NCI-H748 (cell line): ENCODE measurements around the gene TNNC1.

Experiments used
- DNase-seq: peaks from one replicate; lab custom pipeline; 2025; ENCODE audit not compliant: unreplicated experiment; lab: John Stamatoyannopoulos, UW

Gene TNNC1

DNA sequence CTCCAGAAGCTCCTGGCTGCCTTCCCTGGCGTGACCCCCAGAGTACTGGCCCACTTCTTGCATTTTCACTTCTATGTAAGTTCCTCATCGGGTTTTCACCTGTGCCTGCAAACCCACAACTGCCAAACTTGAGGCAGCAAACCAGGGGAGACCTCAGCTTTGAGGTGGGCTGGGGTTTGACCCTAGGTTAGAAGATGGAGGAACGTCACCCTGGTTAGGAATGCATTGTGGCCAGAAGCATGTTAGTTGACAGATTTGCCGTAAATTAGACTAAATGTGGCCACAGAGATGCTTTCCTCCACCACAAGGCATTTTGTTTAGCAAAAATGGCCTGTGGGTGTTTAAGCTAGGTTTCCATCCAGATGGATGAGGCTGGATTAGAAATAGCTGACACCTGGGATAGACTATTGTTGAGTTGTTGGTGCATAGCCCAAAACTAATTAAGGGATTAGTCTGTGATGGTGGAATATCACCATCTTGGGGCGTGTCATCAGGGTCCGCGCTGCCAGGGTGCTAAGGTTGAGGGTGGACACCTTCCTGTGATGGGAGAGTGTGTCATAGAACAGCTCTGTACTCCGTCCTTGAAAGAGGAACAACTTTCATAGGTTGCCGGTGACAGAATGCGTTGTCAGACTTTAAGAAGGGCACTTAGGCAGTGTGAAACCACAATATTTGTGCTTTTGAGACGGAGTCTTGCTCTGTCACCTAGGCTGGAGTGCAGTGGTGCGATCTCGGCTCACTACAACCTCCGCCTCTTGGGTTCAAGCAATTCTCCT, 5.1 kb upstream of the TNNC1 start:
- no peak for DNase-seq

DNA sequence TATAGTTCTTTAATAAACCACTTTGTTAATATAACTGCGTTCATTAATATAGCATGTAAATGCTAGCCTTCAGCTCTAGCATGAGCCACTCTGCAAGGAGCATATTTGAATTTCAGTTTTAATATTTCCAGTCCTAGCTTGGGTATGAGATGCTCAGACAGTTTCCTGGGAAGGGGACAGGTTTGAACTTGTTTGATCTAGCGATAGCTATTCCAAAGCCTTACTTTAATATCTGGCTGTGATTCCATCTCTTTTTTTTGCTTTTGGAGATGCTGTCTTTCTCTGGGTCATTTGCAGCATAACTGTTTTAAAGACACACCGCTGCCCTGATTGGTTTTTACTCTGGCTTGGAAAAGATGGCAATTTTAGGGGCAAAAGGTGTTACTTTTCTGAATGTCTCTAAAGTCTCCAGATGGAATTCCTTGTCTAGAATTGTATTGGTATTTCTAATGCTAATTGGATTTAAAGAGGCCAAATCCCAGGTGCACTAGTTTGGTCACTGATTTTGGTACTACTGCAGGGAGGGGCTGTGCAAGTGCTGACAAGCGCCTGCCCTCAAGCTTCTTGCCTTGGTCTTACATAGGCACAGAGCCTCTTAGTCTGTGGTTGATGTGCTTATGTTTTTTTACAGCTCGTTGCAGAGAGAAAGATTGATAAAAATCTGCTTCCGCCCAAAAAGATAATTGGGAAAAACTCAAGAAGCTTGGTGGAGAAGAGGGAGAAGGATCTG, 4.4 kb upstream of the TNNC1 start:
- no peak for DNase-seq

- DNase-seq: no peak
Observed at GRCh38 chr3:52456800-52457183, 3.0 kb upstream of the TNNC1 start.

DNA sequence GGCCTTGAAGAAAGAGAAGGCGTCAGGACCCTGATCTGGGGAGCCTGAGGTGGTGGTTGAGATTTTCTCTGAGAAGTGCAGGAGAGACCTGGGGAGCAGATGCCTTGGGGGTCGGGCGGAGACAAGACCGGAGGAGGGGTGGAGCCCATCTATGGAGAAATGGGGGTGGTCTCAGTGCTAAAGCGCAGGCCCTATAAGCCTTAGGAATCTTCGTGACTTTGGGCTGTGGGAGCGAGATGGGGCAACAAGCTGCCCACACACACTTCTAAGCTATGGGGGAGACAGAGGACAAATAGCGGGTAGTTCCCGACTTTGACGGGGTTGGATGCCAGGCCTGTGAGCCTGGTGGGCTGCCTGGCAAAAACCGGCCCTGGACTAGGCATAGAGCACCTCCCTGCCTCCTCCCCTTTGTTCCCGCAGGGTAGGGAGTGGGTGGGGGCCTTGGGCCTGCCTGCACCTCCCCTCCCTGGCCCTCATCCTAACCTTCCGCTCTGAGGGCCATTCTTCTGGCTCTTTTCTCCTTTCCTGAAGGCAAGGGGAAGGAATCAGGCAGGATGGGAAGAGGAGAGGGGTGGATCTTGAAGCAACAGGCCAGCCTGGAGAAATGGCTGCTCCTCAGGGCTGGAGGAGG, 2.4 kb upstream of the TNNC1 start:
- peak; percentile 10 for DNase-seq

DNA sequence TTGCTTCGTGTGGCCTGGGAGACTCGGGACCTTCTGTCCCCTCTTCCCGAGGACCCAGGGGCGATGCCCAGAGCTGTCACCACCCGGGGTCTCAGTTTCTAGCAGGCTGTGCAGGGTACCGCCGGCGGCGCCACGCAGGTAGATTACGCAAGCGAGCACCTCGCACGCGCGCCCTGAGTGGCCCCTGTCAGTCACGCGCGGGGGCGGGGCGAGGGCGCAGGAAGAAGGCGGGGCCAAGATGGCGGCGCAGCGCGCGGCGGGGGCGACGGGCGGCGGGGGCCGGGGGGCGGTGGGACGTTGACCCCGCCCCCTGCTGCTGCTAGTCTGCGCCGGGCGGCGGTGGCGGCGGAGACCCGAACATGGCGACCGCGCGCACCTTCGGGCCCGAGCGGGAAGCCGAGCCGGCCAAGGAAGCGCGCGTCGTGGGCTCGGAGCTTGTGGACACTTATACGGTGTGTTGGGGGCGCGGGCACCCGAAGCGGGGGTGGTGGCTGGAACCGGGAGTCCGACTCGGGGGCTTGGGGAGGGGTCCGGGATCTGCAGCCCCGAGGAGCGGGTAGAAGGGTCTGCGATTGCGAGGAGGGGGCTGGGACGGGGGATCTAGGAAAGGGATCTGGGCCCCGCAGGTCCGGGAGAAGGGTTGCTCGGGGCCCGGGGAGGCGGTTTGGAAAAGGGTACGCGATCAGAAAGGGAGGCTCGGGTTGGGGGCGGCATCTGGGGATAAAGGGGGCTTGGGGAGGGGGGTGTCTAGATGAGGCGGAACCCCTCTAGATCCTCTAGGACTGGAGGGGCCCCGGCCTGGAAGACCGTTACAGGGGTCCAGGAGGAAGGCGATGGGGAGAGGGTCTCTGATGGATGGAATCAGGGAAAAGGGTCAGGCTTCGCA, 1.7 kb upstream of the TNNC1 start, which contains the start of gene NISCH:
Gene NISCH, plus strand, starts transcription at position 322 of the 886 bp plus-strand sequence. Its CDS starts 38 bp downstream, at position 360.
- peak; percentile 82 for DNase-seq

GRCh38 chr3:52454938-52455282, 1.1 kb upstream of the TNNC1 start:
- DNase-seq: no peak

GRCh38 chr3:52454250-52454937, 553 bp upstream of the TNNC1 start:
- DNase-seq: no peak

GRCh38 chr3:52452570-52453221, 1.1 kb downstream of the TNNC1 start:
- no peak for DNase-seq

- no peak for DNase-seq
Observed at GRCh38 chr3:52452126-52452525, 1.7 kb downstream of the TNNC1 start.

DNA sequence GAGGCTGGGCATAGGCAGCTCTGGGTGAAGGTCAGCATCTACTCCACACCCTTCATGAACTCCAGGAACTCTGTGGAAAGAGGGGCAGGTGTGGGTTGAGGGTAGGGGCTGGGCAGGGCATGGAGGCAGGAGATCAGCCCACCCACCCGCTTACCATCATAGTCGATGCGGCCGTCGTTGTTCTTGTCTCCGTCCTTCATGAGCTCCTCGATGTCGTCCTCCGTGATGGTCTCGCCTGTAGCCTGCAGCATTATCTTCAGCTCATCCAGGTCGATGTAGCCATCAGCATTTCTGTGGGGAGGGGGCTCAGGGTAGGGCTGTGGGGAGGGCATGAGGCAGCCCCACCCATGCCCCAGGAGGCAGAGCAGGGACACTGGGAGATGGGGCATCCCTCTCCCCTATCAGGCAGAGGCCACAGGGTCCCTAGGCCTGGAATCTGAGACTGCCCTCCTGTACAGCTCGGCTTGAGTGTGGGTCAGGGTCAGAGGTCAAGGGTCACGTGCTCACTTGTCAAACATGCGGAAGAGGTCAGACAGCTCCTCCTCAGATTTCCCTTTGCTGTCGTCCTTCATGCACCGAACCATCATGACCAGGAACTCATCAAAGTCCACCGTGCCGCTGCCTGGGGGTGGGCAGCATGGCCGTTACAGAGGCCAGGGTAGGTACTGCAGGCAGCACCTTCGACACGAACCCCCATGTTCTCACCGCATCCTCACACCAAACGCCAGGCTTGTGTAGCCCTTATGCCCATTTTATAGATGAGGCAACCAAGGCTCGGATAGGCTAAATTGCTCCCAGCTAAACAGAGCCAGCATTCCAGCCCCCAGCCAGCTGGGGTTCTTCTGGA, 2.4 kb downstream of the TNNC1 start:
- DNase-seq: no peak

- DNase-seq: no peak
Observed at GRCh38 chr3:52450489-52451236, 3.2 kb downstream of the TNNC1 start.

GRCh38 chr3:52447512-52448355, 6.1 kb downstream of the TNNC1 start:
- DNase-seq: no peak

GRCh38 chr3:52446631-52447511, 7.0 kb downstream of the TNNC1 start:
- DNase-seq: peak; percentile 50

GRCh38 chr3:52446042-52446441, 7.8 kb downstream of the TNNC1 start:
- DNase-seq: no peak

DNA sequence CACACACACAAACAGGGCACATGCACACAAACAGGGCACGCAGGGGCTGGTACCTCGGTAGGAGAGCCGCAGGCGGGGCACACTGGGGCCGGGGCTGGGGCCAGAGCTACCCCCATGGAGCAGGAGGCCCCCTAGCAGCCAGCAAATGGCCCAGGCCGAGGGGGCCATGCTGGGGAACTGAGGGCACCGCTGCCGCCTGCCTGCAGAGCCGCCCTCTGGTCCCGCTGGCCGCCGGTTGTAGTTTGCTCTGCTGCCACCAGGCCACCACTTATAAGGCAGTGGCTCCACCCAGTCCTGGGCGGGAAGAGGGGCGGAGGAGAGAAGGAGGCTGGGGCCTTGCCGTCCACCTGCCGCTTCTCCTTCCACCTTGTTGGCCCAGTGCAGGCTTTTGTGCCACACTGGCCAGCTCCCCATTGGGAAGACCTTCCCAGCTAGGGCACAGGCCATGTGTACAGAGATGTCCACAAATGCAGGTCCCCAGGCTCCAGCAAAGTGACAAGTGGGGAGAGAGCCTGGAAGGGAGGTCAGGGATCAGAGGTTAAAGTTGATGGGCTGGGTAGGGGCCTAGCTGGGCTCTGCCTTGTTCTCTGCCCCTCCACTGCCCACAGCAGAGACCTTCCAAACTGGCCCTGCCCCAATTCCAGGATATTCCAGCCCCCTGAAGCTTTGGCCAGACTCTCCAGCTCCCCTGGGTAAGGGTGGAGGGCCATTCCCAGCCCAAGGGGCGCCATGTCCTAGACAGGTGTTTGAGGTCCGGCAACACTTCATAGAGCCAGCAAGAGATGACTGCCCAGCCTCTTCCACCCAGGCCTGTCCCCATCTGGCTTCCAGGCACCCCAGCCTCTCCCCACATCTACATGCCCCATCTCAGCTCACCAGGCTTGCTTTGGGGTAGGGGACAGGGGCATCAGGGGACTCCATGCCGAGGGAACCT, 8.7 kb downstream of the TNNC1 start, which contains the start of gene SEMA3G:
Gene SEMA3G, minus strand, starts transcription at position 244 of the 934 bp plus-strand sequence. Its CDS starts 76 bp downstream, at position 168.
- DNase-seq: peak; percentile 70
